Cardiac fibroblast (primary cell): Measurements from ENCODE around the gene TDRD9.

ENCODE experiments used
- DNase-seq, 2 donors: peaks; one replicate each; pipeline versions ENCODE4 v3.0.0 to v3.0.0-alpha.2; 2010; ENCODE audit warnings: low read depth in 2 of 2
- H3K4me3 ChIP-seq, 2 donors: replicated peaks in 1 of 2; 1 replicate in 1 of 2; 2 replicates in 1 of 2; pipeline ENCODE4 v1.5.1; 2011; ENCODE audit warnings: low read depth in 2 of 2, low read length in 2 of 2, mild to moderate bottlenecking in 2 of 2, moderate library complexity in 1 of 2
- TF ChIP-seq, protein P1 (sequence below): IDR thresholded peaks from one replicate; pipeline ENCODE4 v1.5.1; 2011; ENCODE audit warnings: low read depth, mild to moderate bottlenecking, low read length, inconsistent platforms

The TDRD9 gene

DNA sequence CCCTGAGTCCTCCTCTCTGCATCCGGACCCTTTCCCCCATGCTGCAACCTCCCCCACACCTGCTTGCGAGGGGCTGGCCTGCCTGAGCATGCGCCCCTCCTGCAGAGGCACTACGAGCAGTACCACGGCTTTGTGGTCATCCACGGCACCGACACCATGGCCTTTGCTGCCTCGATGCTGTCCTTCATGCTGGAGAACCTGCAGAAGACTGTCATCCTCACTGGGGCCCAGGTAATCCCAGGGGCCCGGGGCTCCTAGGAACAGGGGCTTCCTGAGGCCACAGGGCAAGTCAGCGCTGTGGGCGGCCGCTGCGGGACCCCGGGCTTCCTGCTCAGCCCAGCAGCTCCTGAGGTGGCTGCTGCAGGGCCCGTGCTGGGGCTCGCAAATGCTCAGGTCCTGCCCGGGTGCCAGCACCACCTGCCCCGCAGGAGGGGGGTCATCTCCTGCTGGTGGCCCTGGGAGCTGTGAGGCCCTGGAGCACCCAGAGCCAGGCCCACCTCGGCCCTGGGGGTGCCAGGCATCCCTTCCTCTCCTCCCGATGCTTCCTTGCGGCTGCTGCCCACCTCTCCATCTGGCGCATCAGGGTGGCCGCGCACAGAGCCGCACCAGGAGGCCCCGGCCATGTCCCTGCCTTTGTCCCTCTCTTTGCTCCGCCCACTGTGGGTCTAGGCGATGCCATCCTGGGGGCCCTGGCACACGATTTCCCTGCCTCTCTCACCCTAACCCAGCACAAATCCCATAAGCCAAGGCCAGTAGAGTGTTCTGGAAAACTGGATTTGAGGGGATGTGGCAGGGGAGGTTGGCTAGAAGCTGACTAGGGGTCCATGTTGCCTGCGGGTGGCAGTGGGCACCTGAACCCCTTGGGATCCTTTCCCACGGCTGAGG, 167.4 kb downstream of the TDRD9 start:
- DNase-seq = no peak
- TF ChIP-seq, protein P1, sequence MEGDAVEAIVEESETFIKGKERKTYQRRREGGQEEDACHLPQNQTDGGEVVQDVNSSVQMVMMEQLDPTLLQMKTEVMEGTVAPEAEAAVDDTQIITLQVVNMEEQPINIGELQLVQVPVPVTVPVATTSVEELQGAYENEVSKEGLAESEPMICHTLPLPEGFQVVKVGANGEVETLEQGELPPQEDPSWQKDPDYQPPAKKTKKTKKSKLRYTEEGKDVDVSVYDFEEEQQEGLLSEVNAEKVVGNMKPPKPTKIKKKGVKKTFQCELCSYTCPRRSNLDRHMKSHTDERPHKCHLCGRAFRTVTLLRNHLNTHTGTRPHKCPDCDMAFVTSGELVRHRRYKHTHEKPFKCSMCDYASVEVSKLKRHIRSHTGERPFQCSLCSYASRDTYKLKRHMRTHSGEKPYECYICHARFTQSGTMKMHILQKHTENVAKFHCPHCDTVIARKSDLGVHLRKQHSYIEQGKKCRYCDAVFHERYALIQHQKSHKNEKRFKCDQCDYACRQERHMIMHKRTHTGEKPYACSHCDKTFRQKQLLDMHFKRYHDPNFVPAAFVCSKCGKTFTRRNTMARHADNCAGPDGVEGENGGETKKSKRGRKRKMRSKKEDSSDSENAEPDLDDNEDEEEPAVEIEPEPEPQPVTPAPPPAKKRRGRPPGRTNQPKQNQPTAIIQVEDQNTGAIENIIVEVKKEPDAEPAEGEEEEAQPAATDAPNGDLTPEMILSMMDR = no peak
- no peak overlapping the region for H3K4me3 ChIP-seq

DNA sequence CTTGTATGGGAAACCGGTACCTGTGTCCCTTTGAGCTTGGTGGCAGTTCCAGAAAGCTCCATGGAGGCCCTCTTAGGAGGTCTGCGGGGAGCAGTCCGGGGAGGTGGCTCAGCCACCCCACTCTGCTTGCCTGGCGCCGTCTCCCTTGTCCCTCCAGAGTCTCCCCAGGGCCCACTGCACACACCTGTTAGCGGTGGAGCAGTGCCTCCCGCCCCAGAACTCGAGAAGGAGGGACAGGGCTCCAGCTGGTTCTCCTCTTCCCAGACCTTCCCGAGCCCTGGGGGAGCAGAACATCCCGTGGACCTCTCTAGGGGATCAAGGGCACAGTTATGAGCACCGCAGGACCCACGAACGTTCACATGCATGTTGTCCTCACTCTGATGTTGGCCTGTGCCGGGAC, 168.1 kb downstream of the TDRD9 start:
- DNase-seq = no peak
- TF ChIP-seq, protein P1 = no peak
- H3K4me3 ChIP-seq = no peak overlapping the region

DNA sequence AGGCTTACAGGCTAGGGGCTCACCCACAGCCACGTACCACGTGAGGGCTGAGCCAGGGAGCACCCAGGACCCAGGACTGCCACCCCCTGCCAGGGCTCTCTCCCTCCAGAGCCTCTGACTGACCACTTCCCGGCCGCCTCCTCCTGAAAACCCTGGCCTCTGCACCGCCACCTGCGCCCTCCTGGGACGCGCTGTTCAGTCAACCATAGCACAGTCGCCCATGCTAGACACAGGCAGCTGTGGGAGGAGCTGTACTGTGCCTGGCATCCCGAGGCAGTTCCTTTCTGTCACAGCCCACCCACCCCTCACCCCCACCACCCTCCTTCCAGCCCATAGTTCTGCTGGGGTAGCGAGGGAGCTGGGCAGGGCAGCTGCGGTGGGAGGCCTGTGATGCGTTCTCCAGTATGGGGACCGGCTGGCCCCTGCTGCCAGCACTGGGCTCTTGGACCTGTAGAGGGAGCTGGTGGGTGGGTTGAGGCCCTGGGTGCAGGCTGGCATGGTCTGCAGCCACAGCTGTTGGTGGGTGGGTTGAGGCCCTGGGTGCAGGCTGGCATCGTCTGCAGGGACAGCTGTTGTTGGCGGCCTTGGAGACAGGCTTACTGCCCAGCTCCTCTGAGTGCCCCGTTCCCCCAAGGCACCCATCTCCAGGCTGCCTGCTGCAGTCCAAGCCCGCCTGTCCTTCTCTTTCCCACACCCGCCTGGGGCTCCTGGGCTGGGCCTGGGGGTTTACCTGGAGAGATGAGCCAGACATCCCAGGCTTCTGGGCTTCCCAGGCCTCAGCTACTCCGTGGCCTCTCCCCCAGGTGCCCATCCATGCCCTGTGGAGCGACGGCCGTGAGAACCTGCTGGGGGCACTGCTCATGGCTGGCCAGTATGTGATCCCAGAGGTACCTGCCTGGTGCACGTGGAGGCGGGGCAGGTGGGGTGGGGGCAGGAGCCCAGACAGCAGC, 168.8 kb downstream of the TDRD9 start:
- TF ChIP-seq, protein P1 = no peak
- no peak for DNase-seq
- no peak overlapping the region for H3K4me3 ChIP-seq

DNA sequence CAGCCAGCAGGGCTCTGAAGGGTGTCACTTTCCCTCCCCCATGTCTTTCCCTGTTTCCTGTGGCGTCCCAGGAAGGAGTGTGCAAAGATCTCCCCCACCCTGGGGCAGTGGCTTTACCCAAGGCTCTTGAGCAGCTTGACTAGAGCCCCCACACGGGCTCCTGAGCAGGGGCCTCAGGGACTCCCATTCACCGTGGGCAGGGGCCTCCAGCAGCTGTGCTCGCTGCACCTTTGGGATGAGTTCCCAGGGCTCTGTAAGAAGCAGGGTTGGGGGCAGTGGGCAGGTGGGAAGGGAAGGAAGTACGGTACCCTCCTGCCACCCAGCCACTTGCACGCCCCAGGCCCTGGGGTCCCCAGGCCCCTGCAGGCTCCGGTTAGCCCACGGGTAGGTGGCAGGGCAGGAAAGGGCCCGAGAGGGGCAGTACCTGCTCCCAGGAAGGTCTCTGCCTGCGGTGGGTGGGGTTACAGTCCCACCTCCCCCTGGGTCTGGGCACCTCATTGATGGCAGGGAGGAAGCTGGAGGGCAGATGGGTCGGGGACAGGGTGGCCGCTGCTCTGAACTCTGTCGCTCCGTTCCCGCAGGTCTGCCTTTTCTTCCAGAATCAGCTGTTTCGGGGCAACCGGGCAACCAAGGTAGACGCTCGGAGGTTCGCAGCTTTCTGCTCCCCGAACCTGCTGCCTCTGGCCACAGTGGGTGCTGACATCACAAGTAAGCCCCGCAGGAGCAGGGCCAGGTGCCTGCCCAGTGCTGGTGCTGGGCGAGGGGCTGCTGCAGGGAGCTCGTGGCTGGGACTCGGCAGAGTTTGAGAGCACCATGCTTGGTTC, 170.2 kb downstream of the TDRD9 start:
- TF ChIP-seq, protein P1 = no peak
- no peak overlapping the region for H3K4me3 ChIP-seq
- no peak for DNase-seq

DNA sequence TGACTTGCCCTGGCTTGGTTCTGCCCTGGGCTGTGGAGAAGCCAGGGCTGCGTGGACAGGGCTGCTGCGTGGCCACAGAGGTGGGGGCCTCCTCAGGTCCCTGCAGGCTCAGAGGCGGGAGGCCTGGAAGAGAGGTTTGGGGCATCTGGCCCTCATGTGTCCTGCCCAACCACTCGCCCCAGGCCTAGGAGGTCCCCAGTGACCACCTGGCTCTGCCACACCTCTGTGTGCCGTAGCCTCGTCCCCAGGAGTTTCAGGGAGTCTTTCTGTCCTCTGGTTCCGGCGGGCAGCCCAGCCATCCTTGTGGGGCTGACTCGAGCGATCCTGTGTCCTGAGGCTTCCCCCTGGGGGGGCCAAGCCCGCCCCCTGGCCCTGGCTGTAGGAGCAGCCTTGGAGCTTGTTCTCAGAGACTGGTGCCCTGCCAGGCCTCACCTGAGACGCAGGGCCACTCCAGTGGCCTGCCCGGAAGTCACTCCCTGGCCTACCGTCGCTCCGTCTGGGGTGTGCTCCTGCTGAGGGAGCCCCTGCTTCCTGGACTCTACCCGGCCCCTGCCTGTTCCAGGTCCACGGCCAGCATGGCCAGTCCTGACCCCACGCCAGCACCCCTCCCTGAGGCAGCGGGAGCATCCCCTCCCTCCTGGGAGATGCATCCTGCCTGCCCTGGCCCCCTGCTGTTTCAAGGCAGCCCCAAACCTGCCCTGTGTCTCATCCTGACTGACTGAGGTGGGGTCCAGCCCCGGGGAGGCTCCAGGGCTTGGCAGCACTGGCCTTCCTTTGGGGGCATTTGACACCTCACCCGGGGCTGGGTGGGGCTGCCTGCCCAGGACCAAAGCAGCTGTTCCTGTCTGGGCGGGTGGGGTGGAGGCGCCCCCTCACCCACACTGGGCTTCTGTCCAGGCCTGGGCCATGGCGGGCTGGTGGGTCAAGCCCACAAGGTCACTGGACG, 171.1 kb downstream of the TDRD9 start:
- H3K4me3 ChIP-seq = no peak overlapping the region
- TF ChIP-seq, protein P1 = no peak

More for the DNA sequence above, 171.1 kb downstream of the TDRD9 start:
- no peak for DNase-seq
